GM12872 (cell line): Measurements from ENCODE around the gene RBSN.

Experiments used
- TF ChIP-seq, protein P1 (sequence below): IDR thresholded peaks from 3 replicates; pipeline ENCODE4 v1.5.1; 2011; ENCODE audit warnings: low read depth, mild to moderate bottlenecking, low read length, moderate library complexity; ENCODE audit not compliant: insufficient read depth

The RBSN gene

GRCh38 chr3:15107075-15107947 lies 8.4 kb upstream of the RBSN start:
- TF ChIP-seq, protein P1, sequence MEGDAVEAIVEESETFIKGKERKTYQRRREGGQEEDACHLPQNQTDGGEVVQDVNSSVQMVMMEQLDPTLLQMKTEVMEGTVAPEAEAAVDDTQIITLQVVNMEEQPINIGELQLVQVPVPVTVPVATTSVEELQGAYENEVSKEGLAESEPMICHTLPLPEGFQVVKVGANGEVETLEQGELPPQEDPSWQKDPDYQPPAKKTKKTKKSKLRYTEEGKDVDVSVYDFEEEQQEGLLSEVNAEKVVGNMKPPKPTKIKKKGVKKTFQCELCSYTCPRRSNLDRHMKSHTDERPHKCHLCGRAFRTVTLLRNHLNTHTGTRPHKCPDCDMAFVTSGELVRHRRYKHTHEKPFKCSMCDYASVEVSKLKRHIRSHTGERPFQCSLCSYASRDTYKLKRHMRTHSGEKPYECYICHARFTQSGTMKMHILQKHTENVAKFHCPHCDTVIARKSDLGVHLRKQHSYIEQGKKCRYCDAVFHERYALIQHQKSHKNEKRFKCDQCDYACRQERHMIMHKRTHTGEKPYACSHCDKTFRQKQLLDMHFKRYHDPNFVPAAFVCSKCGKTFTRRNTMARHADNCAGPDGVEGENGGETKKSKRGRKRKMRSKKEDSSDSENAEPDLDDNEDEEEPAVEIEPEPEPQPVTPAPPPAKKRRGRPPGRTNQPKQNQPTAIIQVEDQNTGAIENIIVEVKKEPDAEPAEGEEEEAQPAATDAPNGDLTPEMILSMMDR: no peak

GRCh38 chr3:15102836-15103235 lies 3.9 kb upstream of the RBSN start:
- TF ChIP-seq, protein P1: no peak

- TF ChIP-seq, protein P1: no peak
Measured at GRCh38 chr3:15102256-15102655, 3.3 kb upstream of the RBSN start.

DNA sequence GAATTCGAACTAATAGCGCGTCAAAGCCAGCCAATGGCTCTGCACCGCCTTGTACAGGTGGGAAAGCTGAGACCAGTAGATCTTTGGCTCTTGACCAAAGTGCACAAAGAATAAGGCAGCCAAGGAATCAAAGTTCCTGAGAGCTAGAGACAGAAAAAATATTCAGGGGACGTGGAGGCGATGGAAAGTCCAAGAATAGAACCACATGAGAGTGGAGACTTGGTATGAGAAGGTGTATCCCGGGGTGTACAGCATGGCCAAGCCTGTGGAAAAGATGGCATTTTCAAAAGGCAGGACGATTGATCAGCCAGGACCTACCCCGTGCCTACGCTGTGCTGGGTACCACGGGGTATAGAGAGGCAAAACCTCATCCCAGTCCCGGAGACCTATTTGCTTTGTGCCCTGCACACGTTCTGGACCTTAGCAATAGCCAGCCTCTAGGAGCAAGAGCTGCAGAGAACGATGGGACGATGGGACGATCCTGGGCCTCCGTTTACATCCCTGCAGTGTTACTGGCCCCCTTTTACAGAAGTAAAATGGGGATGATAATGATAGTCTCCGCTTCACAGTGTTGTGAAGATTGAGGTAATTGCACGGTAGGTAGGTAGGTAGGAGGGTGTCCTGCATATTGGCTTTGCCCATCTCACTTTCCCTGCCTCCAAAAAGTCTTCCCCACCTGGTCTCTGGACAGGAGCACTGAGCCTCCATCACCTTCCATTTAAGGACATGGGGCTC lies 583 bp upstream of the RBSN start:
- TF ChIP-seq, protein P1: no peak

DNA sequence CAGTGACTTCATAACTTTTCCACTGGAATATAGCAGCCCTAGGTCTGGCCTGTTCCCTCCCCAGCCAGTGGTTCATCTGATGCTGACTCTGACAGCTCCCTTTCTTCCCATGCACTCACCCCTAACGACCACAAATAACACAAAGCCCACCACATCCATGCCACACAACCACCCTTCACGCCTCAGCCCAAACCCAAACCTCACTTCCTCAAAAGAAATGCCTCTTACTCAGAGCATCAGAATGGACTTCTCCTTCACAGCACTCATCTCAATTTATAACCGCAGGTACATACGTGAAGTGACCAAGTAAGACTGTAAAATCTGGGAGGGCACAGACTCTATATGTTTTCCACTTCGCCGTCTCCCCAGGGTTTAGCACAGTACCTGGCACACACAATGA lies 1.1 kb downstream of the RBSN start:
- TF ChIP-seq, protein P1: no peak

DNA sequence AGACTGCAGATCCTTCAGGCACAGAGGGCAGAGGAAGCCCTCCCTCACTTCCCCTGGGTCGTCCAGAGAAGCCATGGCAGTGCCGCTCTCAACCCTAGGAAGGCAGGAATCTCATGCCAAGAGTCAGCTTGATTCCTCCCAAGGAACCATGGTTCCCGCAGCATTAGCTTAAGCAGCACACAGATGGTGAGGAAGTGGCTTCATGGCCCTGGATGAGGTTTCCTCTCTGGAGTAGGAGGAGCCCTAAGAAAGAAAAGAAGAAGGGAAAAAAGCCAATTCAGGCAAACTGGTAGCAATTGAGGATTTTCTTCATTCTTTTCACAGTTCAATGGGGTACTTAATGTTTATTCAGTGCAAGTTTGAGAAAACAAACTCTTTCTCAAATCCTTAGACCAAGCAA lies 2.9 kb downstream of the RBSN start:
- TF ChIP-seq, protein P1: no peak

- TF ChIP-seq, protein P1: no peak
Measured at GRCh38 chr3:15094187-15094875, 4.6 kb downstream of the RBSN start.
